ENCODE data around the gene TMPRSS3.

- TF ChIP-seq POLR2A (IDR thresholded peaks at IDR 0.05; ENCODE audit: low read length) = no peak
- no peak for TF ChIP-seq GATA1 (IDR thresholded peaks at IDR 0.05; ENCODE audit: low read depth, low read length)
Measured at GRCh38 chr21:42388740-42389448, 7.0 kb downstream of the TMPRSS3 start.

Measured in erythroblast (primary cell).